LNCaP clone FGC (cell line): ENCODE data around the gene TMEM30B.

Experiments used
- DNase-seq: peaks from one replicate; pipeline ENCODE4 v3.0.0-alpha.2; 2011; ENCODE audit warnings: low read depth
- H3K4me3 ChIP-seq: 2 replicates; pipeline ENCODE4 v1.5.1; 2011; ENCODE audit warnings: mild to moderate bottlenecking, low read depth, low read length, control low read depth
- TF ChIP-seq, protein P1 (sequence below): IDR thresholded peaks from 2 replicates; pipeline ENCODE4 v1.5.1; 2012; ENCODE audit warnings: mild to moderate bottlenecking; ENCODE audit not compliant: control insufficient read depth, insufficient read depth; ENCODE audit errors: extremely low read depth

TMEM30B gene

DNA sequence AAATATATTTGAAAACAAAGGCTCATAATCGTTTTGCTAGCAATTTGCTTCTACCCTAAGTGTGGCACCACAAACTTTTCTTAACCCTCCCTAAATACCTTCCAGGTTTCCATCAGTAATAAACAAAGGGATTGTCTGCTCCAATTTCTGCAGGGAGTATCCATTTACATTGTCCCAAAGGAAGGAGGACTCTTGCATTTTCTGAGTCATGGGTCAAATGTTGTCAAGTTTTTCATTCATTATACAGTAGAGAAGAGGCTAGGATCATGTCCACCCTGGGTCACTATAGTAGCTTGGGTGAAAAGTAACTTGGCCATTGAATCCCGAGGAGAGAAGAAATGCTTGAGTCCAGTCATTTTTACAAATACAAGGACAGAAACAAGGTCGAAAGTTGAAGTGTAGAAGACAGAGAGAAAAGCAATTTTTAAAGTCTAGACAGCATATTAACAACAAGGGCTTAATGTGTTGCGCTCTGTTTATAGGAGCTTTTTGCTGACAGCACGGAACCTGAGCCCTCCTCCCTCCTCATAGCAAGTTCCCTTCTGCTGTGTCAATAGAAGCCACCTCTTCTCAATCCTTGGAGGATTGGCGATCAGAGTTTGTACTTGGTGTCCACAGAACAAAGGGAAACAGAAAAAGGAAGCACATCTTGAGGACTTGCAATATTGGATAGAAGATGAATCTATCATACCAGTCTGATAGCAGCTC is 53.1 kb downstream of the TMEM30B start:
- DNase-seq: no peak
- TF ChIP-seq, protein P1, sequence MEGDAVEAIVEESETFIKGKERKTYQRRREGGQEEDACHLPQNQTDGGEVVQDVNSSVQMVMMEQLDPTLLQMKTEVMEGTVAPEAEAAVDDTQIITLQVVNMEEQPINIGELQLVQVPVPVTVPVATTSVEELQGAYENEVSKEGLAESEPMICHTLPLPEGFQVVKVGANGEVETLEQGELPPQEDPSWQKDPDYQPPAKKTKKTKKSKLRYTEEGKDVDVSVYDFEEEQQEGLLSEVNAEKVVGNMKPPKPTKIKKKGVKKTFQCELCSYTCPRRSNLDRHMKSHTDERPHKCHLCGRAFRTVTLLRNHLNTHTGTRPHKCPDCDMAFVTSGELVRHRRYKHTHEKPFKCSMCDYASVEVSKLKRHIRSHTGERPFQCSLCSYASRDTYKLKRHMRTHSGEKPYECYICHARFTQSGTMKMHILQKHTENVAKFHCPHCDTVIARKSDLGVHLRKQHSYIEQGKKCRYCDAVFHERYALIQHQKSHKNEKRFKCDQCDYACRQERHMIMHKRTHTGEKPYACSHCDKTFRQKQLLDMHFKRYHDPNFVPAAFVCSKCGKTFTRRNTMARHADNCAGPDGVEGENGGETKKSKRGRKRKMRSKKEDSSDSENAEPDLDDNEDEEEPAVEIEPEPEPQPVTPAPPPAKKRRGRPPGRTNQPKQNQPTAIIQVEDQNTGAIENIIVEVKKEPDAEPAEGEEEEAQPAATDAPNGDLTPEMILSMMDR: no peak
- H3K4me3 ChIP-seq: no peak overlapping the region
